Nephron progenitor cell (in vitro differentiated cells): ENCODE results near the gene ABCC4.

Experiments used
- DNase-seq: peaks from one replicate; pipeline ENCODE4 v3.0.0; 2021
- H3K27ac Mint-ChIP-seq: 2 replicates; pipeline ENCODE4 v1.8.0; 2021; ENCODE audit warnings: mild to moderate bottlenecking, moderate library complexity, mixed read lengths
- H3K27me3 Mint-ChIP-seq: 2 replicates; pipeline ENCODE4 v1.8.0; 2021; ENCODE audit warnings: mild to moderate bottlenecking, low read depth, mixed read lengths; ENCODE audit not compliant: poor library complexity
- H3K36me3 Mint-ChIP-seq: 2 replicates; pipeline ENCODE4 v1.8.0; 2021; ENCODE audit warnings: low read depth, mixed read lengths
- H3K4me1 Mint-ChIP-seq: 2 replicates; pipeline ENCODE4 v1.8.0; 2021; ENCODE audit warnings: mixed read lengths
- H3K4me3 Mint-ChIP-seq: 2 replicates; pipeline ENCODE4 v1.8.0; 2021; ENCODE audit warnings: mild to moderate bottlenecking, moderate library complexity, mixed read lengths
- H3K9me3 Mint-ChIP-seq: 2 replicates; pipeline ENCODE4 v1.8.0; 2021; ENCODE audit warnings: mild to moderate bottlenecking, moderate library complexity, mixed read lengths
- TF ChIP-seq, protein P1 (sequence below): fragments of 200-600 bp; sonication (generic); IDR thresholded peaks from 2 replicates; pipeline ENCODE4 v1.5.0; 2021; ENCODE audit warnings: antibody characterized with exemption

The ABCC4 gene

GRCh38 chr13:95146486-95146885 lies 154.8 kb downstream of the ABCC4 start:
- Mint-ChIP-seq H3K9me3 (no peaks in the 10 kb centered on the region), H3K4me1 (peaks cover 2% of the 10 kb centered on the region)
- TF ChIP-seq, protein P1, sequence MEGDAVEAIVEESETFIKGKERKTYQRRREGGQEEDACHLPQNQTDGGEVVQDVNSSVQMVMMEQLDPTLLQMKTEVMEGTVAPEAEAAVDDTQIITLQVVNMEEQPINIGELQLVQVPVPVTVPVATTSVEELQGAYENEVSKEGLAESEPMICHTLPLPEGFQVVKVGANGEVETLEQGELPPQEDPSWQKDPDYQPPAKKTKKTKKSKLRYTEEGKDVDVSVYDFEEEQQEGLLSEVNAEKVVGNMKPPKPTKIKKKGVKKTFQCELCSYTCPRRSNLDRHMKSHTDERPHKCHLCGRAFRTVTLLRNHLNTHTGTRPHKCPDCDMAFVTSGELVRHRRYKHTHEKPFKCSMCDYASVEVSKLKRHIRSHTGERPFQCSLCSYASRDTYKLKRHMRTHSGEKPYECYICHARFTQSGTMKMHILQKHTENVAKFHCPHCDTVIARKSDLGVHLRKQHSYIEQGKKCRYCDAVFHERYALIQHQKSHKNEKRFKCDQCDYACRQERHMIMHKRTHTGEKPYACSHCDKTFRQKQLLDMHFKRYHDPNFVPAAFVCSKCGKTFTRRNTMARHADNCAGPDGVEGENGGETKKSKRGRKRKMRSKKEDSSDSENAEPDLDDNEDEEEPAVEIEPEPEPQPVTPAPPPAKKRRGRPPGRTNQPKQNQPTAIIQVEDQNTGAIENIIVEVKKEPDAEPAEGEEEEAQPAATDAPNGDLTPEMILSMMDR, result no peak

GRCh38 chr13:95145587-95145986 lies 155.7 kb downstream of the ABCC4 start:
- Mint-ChIP-seq H3K36me3 (peaks cover 19% of the 10 kb centered on the region), H3K4me1 (peaks cover 11% of the 10 kb centered on the region), H3K9me3 (no peaks in the 10 kb centered on the region), H3K27ac (no peak overlapping the region), H3K27me3 (no peaks in the 10 kb centered on the region), H3K4me3 (no peak overlapping the region)
- no peak for DNase-seq
- TF ChIP-seq, protein P1, result no peak

More at GRCh38 chr13:95146486-95146885, 154.8 kb downstream of the ABCC4 start:
- DNase-seq, result no peak
- no peak overlapping the region for H3K4me3 Mint-ChIP-seq
- H3K27me3 Mint-ChIP-seq, result no peaks in the 10 kb centered on the region
- peaks cover 24% of the 10 kb centered on the region for H3K36me3 Mint-ChIP-seq
- no peak overlapping the region for H3K27ac Mint-ChIP-seq

DNA sequence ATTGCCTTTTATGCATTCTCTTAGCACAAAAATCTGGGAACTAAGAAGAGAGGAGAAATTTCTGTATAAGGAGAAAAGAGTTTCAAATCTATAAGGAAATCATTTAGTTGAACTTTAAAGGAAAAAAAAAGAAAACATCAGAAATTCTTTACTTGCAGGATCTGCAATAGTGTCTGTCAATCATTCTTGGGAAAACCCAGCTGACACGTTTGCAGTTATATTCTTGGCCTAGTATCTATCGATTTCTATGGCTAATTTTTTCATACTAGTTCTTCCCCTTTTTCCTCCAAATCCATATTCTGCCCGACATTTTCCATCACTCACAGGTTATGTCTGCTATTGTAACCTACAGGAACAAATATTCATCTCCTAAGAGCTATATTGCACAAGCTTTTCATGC lies 160.7 kb downstream of the ABCC4 start:
- peaks cover 35% of the 10 kb centered on the region for H3K36me3 Mint-ChIP-seq
- H3K27me3 Mint-ChIP-seq, result peaks cover 2% of the 10 kb centered on the region
- no peak overlapping the region for H3K27ac Mint-ChIP-seq
- TF ChIP-seq, protein P1, result no peak
- H3K9me3 Mint-ChIP-seq, result no peaks in the 10 kb centered on the region
- H3K4me1 Mint-ChIP-seq, result peaks cover 11% of the 10 kb centered on the region
- H3K4me3 Mint-ChIP-seq, result no peak overlapping the region
- no peak for DNase-seq

DNA sequence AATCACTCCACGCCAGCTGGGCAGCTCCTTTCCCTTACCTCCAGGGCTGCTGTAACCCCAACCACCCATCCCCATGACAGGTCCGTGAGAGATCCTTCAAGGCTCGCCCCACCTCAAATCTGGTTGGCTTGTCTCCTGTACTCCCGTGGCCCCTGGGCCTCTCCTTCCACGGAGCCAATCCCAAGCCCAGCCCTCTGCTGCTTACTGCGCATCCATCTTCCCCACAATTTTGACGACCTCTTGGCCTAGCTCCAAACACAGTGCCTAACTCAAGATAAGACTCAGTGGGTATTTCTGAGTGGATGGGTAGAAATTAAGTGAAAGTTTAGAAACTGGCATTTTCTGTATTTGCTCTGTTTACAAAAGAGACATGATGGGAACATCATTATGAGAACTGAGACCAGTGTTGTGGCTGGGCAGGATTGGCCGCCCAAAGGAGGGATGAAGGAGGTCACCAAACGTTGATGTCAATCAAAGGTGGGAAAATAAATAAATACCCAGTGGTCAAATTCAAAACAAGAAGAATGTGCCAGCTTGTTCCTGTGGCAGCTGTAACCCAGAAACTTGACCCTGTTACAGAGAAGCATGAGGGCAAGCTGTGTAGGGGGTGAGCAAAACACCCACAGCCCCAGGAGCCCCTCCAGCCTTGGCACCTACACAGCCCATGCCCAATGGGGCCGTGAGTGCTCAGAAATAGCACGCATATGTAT lies 162.2 kb downstream of the ABCC4 start:
- Mint-ChIP-seq H3K4me1 (peaks cover 11% of the 10 kb centered on the region), H3K4me3 (no peak overlapping the region), H3K36me3 (peaks cover 28% of the 10 kb centered on the region), H3K27ac (peak overlapping the region; percentile 53), H3K27me3 (peaks cover 2% of the 10 kb centered on the region), H3K9me3 (no peaks in the 10 kb centered on the region)
- TF ChIP-seq, protein P1, result no peak
- no peak for DNase-seq

DNA sequence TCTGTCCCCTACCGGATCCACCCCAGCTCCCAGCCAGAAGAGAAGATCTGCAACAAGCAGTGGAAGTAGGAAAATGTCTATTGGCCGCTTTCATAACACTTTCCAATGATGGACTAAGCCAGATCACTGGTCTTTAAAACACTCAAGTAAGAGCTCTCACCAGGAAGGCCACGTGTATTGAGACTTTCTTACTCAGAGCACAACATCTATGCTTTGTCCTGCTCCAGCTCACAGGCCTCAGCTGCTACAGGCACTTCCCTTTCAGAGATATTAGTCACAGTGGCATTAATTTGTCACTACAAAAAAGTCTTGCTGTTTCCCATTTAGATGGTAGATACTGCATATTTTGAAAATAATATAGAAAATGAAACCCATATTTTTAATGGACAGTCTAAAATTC lies 164.2 kb downstream of the ABCC4 start:
- DNase-seq, result no peak
- peaks cover 11% of the 10 kb centered on the region for H3K4me1 Mint-ChIP-seq

More for the DNA sequence above, 164.2 kb downstream of the ABCC4 start:
- peaks cover 2% of the 10 kb centered on the region for H3K27me3 Mint-ChIP-seq
- H3K27ac Mint-ChIP-seq, result peak overlapping the region; percentile 9
- H3K36me3 Mint-ChIP-seq, result peaks cover 29% of the 10 kb centered on the region
- H3K4me3 Mint-ChIP-seq, result no peak overlapping the region
- no peaks in the 10 kb centered on the region for H3K9me3 Mint-ChIP-seq
- TF ChIP-seq, protein P1, result no peak
